IPS-18a (cell line): ENCODE measurements around the gene RPH3AL.

Experiments
- H3K27ac ChIP-seq: one replicate; pipeline ENCODE4 v1.5.1; 2013; ENCODE audit warnings: low read length
- H3K27me3 ChIP-seq: one replicate; pipeline ENCODE4 v1.6.1; 2013; ENCODE audit warnings: mild to moderate bottlenecking, low read length; ENCODE audit not compliant: control insufficient read depth, insufficient read depth
- H3K36me3 ChIP-seq: one replicate; pipeline ENCODE4 v1.6.1; 2013; ENCODE audit warnings: low read depth, low read length; ENCODE audit not compliant: control insufficient read depth
- H3K4me1 ChIP-seq: one replicate; pipeline ENCODE4 v1.6.1; 2013; ENCODE audit warnings: low read depth, low read length; ENCODE audit not compliant: control insufficient read depth
- H3K4me3 ChIP-seq: one replicate; pipeline ENCODE4 v1.5.1; 2013; ENCODE audit warnings: low read length
- H3K9ac ChIP-seq: one replicate; pipeline ENCODE4 v1.6.1; 2013; ENCODE audit warnings: mild to moderate bottlenecking, low read length, moderate library complexity
- H3K9me3 ChIP-seq: one replicate; pipeline ENCODE4 v1.6.1; 2013; ENCODE audit warnings: low read depth, low read length; ENCODE audit not compliant: control insufficient read depth

Gene RPH3AL

GRCh38 chr17:307741-308507 is 44.7 kb downstream of the RPH3AL start:
- Histone ChIP-seq H3K36me3 (no peaks in the 10 kb centered on the region), H3K9me3 (no peaks in the 10 kb centered on the region), H3K4me3 (no peak overlapping the region), H3K27ac (no peak overlapping the region), H3K9ac (no peak overlapping the region), H3K27me3 (peaks cover 5% of the 10 kb centered on the region), H3K4me1 (peaks cover 21% of the 10 kb centered on the region)

DNA sequence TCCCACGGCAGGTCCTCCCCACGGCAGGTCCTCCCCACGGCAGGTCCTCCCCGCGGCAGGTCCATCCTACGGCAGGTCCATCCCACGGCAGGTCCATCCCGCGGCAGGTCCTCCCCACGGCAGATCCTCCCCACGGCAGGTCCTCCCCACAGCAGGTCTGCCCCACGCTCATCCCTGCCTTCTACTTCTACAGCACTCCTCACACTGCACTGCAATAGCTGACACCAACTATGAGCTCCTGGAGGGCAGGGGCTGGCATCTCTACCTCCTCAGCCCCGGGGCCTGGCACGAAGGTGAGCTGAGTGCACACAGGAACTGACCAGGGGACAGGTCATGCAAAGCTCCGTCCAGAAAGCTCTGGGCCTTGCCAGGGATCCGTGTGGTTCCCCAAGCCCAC is 45.3 kb downstream of the RPH3AL start:
- Histone ChIP-seq H3K9me3 (no peaks in the 10 kb centered on the region), H3K4me3 (no peak overlapping the region), H3K4me1 (peaks cover 21% of the 10 kb centered on the region), H3K9ac (no peak overlapping the region), H3K27ac (no peak overlapping the region), H3K27me3 (peaks cover 5% of the 10 kb centered on the region), H3K36me3 (no peaks in the 10 kb centered on the region)

GRCh38 chr17:306536-307294 is 45.9 kb downstream of the RPH3AL start:
- H3K36me3 ChIP-seq = no peaks in the 10 kb centered on the region
- no peaks in the 10 kb centered on the region for H3K9me3 ChIP-seq
- H3K4me3 ChIP-seq = no peak overlapping the region
- H3K27me3 ChIP-seq = peaks cover 5% of the 10 kb centered on the region
- peaks cover 21% of the 10 kb centered on the region for H3K4me1 ChIP-seq
- H3K9ac ChIP-seq = no peak overlapping the region
- no peak overlapping the region for H3K27ac ChIP-seq

DNA sequence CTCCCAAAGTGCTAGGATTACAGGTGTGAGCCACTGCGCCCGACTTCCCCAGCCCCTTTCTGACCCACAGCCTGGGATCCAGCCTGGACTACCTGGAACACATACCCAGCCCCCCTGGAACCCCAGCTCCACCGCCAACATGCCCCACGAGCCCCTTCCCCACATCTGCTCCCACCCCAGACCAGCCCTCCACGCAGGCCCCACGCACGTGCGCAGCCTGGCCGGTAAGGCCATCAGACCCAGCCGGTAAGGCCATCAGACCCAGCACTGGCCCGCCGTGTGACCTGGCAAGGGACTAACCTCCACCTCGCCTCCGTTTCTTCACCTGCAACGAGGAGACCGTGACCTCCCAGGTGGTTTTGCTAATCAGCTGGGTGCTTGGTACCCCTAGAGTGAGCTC is 46.5 kb downstream of the RPH3AL start:
- Histone ChIP-seq H3K27ac (no peak overlapping the region), H3K27me3 (peaks cover 5% of the 10 kb centered on the region), H3K4me1 (peaks cover 18% of the 10 kb centered on the region)

GRCh38 chr17:305090-305976 is 47.3 kb downstream of the RPH3AL start:
- Histone ChIP-seq H3K36me3 (no peaks in the 10 kb centered on the region), H3K27me3 (peaks cover 5% of the 10 kb centered on the region), H3K9me3 (no peaks in the 10 kb centered on the region), H3K4me1 (peaks cover 14% of the 10 kb centered on the region), H3K4me3 (no peak overlapping the region), H3K27ac (no peak overlapping the region), H3K9ac (no peak overlapping the region)

More for the DNA sequence above, 46.5 kb downstream of the RPH3AL start:
- Histone ChIP-seq H3K4me3 (no peak overlapping the region), H3K36me3 (no peaks in the 10 kb centered on the region), H3K9me3 (no peaks in the 10 kb centered on the region), H3K9ac (no peak overlapping the region)

DNA sequence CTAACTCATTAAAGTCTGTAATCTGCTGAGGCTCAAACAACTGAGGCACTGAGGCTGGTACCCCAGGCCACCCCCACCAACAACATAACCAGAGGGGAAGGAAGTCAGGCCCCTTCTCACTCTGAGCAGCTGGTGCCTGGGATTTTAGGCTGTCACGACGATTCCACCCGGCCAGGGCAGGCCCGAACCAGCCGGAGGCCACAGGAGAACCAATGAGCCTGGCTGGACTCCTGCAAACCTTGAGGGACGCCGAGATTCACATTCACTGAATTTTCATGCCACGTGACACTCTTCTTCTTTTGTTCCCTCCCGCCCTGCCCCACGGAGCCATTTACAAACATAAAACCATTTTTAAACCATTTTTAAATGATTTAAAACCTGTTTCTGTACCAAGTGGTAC is 48.1 kb downstream of the RPH3AL start:
- Histone ChIP-seq H3K9ac (peak overlapping the region; percentile 36), H3K4me1 (peaks cover 5% of the 10 kb centered on the region), H3K27ac (no peak overlapping the region)

DNA sequence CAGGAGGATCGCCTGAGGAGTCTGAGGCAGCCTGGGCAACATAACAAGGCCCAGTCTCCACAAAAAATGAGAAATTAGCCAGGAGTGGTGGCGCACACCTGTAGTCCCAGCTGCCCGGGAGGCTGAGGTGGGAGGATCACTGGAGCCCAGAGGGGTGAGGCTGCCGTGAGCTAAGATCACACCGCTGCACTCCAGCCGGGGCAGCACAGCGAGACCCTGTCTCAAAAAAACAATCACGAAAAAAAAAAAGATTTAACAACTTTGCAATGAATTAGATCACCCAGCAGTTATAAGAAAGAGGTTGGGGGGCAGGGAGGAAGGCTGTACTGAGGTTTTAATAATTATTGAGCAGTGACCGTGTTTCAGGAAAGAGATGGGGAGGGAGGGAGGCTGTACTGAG is 49.4 kb downstream of the RPH3AL start:
- no peak overlapping the region for H3K27ac ChIP-seq
- no peaks in the 10 kb centered on the region for H3K9me3 ChIP-seq
- peaks cover 5% of the 10 kb centered on the region for H3K4me1 ChIP-seq
- no peak overlapping the region for H3K9ac ChIP-seq
- H3K27me3 ChIP-seq = peaks cover 5% of the 10 kb centered on the region
- H3K36me3 ChIP-seq = no peaks in the 10 kb centered on the region
- no peak overlapping the region for H3K4me3 ChIP-seq

More for the DNA sequence above, 48.1 kb downstream of the RPH3AL start:
- Histone ChIP-seq H3K9me3 (no peaks in the 10 kb centered on the region), H3K4me3 (peak overlapping the region; percentile 43), H3K27me3 (peaks cover 5% of the 10 kb centered on the region), H3K36me3 (no peaks in the 10 kb centered on the region)

DNA sequence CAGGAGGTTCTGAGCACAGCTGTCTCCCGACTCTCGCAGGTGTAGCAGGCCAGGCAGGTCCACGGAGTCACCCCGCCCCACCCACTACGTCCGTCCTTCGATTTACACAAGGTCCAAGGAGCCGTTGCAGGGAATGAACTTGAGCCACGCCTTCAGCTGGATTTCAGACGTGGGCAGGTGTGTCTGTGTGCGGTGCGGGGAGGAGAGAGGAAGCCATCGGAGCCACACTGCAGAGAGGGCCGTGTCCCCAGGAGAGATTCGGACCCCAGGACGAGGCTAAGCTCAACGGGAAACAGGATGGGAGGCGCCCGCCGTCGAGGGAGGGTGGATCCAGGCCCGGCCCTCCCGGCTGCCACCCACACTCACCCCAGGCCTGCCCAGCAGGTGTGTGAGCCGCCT is 50.3 kb downstream of the RPH3AL start:
- Histone ChIP-seq H3K9ac (no peak overlapping the region), H3K27ac (no peak overlapping the region), H3K27me3 (peaks cover 5% of the 10 kb centered on the region), H3K9me3 (no peaks in the 10 kb centered on the region), H3K4me1 (peaks cover 5% of the 10 kb centered on the region), H3K4me3 (no peak overlapping the region), H3K36me3 (no peaks in the 10 kb centered on the region)

DNA sequence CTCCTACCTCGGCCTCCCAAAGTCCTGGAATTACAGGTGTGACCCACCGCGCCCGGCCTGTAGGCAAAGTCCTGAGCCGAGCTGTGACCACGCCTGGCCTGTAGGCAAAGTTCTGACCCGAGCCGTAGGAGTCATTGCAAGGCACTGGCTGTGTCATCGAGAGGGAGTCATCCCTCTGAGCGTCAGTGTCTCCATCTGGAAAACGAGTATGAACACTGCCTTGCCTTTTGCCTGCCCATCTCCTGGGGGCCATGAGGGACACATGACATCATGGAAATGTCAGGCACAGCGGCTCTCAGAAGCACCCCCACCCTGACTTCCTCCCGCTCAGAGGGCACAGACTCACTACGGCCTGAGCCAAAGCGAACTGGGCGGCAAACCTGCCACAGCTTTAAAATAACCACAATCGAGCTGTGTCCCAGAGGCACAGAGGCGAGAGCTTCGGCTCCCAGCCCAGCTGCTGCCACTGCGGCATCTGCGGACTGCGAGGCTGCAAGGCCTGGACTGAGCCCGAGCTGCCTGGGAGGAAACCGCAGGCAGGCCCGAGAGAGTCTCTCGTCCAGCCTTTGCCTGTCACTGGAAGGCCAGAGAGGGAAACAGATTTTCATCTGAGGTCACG is 50.8 kb downstream of the RPH3AL start:
- Histone ChIP-seq H3K9me3 (no peaks in the 10 kb centered on the region), H3K36me3 (no peaks in the 10 kb centered on the region), H3K27ac (no peak overlapping the region), H3K4me3 (no peak overlapping the region), H3K4me1 (peaks cover 5% of the 10 kb centered on the region), H3K27me3 (peaks cover 5% of the 10 kb centered on the region), H3K9ac (no peak overlapping the region)

- H3K9ac ChIP-seq = no peak overlapping the region
- H3K36me3 ChIP-seq = no peaks in the 10 kb centered on the region
- no peak overlapping the region for H3K27ac ChIP-seq
- H3K4me1 ChIP-seq = peaks cover 5% of the 10 kb centered on the region
- H3K4me3 ChIP-seq = no peak overlapping the region
- H3K9me3 ChIP-seq = no peaks in the 10 kb centered on the region
- H3K27me3 ChIP-seq = peaks cover 5% of the 10 kb centered on the region
Measured at GRCh38 chr17:300881-301280, 51.7 kb downstream of the RPH3AL start.

GRCh38 chr17:299546-299945 is 53.1 kb downstream of the RPH3AL start:
- Histone ChIP-seq H3K9me3 (no peaks in the 10 kb centered on the region), H3K27me3 (no peaks in the 10 kb centered on the region), H3K9ac (no peak overlapping the region), H3K27ac (no peak overlapping the region), H3K4me3 (no peak overlapping the region), H3K4me1 (peaks cover 5% of the 10 kb centered on the region), H3K36me3 (no peaks in the 10 kb centered on the region)
